HCT116 (cell line): ENCODE results near the gene ZNF438. TPM values are rescaled to one million over a fixed set of nuclear protein-coding genes. Genes with fewer than 3 reads are reported as not detected.

ENCODE experiments used
- ATAC-seq: fragments of 200-7000 bp; cut with Tn5 transposase; 2 replicates; pipeline ENCODE4 v1.9.1; 2020; ENCODE audit warnings: mild to moderate bottlenecking, moderate library complexity
- BruUV-seq: library from RNA; stranded (reverse); fragments of 400-500 nt; replicated peaks from 2 replicates; lab custom pipeline; 2021; lab: Mats Ljungman, UMichigan
- CTCF ChIA-PET: fragments of 300-600 bp; sonication (Branson Sonifier 250); formaldehyde crosslinking; loops from one replicate; lab custom pipeline; 2021; ENCODE audit warnings: antibody characterized with exemption; lab: Charles Lee
- POLR2A ChIA-PET: fragments of 300-600, 350-600 bp; sonication (Branson Sonifier 250); formaldehyde crosslinking; loops from one replicate; lab custom pipeline; 2021; ENCODE audit warnings: antibody characterized with exemption; lab: Charles Lee
- RAD21 ChIA-PET, 2 experiments: fragments of 300-600 bp; sonication (Branson Sonifier 250); formaldehyde crosslinking; loops; one replicate each; lab custom pipeline; 2023; ENCODE audit warnings: low total read pairs in 2 of 2; ENCODE audit not compliant: uncharacterized antibody in 2 of 2, unreplicated experiment in 2 of 2, low non-redundant PET in 1 of 2; lab: Charles Lee
- DNase-seq: peaks from one replicate; pipeline ENCODE4 v3.0.0-alpha.2; 2010; ENCODE audit warnings: low read depth, low spot score
- H2AFZ ChIP-seq: fragments of 200-600 bp; shearing (Covaris generic), sonication (generic); 2 replicates; pipeline ENCODE4 v1.6.1; 2017; ENCODE audit warnings: low read depth, mixed run types, mixed read lengths, antibody characterized with exemption, low read length; ENCODE audit not compliant: poor library complexity, severe bottlenecking
- H3K27ac ChIP-seq: 2 replicates; pipeline ENCODE4 v1.5.1; 2012; ENCODE audit warnings: low read depth, low read length
- H3K27me3 ChIP-seq: fragments of 200-600 bp; sonication (generic); 2 replicates; pipeline ENCODE4 v1.6.1; 2016; ENCODE audit warnings: mixed run types, low read length, mixed read lengths; ENCODE audit not compliant: insufficient read depth
- H3K36me3 ChIP-seq, 2 experiments: fragments of 200-500 bp in 1 of 2; fragments of 200-600 bp in 1 of 2; sonication (Bioruptor generic) in 1 of 2; sonication (generic) in 1 of 2; 2 replicates each; pipeline versions ENCODE4 v1.5.1 to v1.6.1; 2014 to 2016; ENCODE audit warnings: low read length in 2 of 2, inconsistent platforms in 1 of 2, mixed read lengths in 1 of 2, mixed run types in 1 of 2; ENCODE audit not compliant: insufficient read depth in 2 of 2, control insufficient read depth in 1 of 2
- H3K4me1 ChIP-seq, 2 experiments: fragments of 200-600 bp in 1 of 2; sonication (generic) in 1 of 2; 2 replicates each; pipeline versions ENCODE4 v1.5.1 to v1.6.1; 2012 to 2017; ENCODE audit warnings: low read length in 2 of 2, inconsistent platforms in 1 of 2, mild to moderate bottlenecking in 1 of 2, mixed read lengths in 1 of 2, mixed run types in 1 of 2, moderate library complexity in 1 of 2; ENCODE audit not compliant: insufficient read depth in 2 of 2, control insufficient read depth in 1 of 2
- H3K4me2 ChIP-seq: fragments of 200-600 bp; sonication (generic); 2 replicates; pipeline ENCODE4 v1.6.1; 2017; ENCODE audit warnings: mixed run types, low read length, mixed read lengths
- H3K4me3 ChIP-seq, 2 experiments: fragments of 200-600 bp in 1 of 2; sonication (generic) in 1 of 2; replicated peaks in 1 of 2; 2 replicates each; pipeline ENCODE4 v1.5.1; 2011 to 2016; ENCODE audit warnings: low read length in 2 of 2, control low read depth in 1 of 2, low read depth in 1 of 2, mild to moderate bottlenecking in 1 of 2, mixed read lengths in 1 of 2, mixed run types in 1 of 2
- H3K79me2 ChIP-seq: fragments of 200-600 bp; sonication (generic); 2 replicates; pipeline ENCODE4 v1.6.1; 2017; ENCODE audit warnings: mild to moderate bottlenecking, mixed run types, low read length, moderate library complexity, mixed read lengths; ENCODE audit not compliant: insufficient read depth
- H3K9ac ChIP-seq: fragments of 200-600 bp; sonication (generic); 2 replicates; pipeline ENCODE4 v1.6.1; 2016; ENCODE audit warnings: low read length, mixed read lengths
- H3K9me2 ChIP-seq: fragments of 200-600 bp; sonication (generic), shearing (Covaris generic); 2 replicates; pipeline ENCODE4 v1.6.1; 2017; ENCODE audit warnings: mixed run types, mild to moderate bottlenecking, moderate library complexity; ENCODE audit not compliant: insufficient read depth
- H3K9me3 ChIP-seq, 2 experiments: fragments of 200-500 bp in 1 of 2; fragments of 200-600 bp in 1 of 2; sonication (Bioruptor generic) in 1 of 2; sonication (generic) in 1 of 2; 2 replicates each; pipeline ENCODE4 v1.6.1; 2014 to 2017; ENCODE audit warnings: low read length in 2 of 2, mixed read lengths in 2 of 2, inconsistent platforms in 1 of 2, low read depth in 1 of 2, mild to moderate bottlenecking in 1 of 2, mixed run types in 1 of 2, moderate library complexity in 1 of 2; ENCODE audit not compliant: control insufficient read depth in 1 of 2, insufficient read depth in 1 of 2
- H4K20me1 ChIP-seq: fragments of 200-600 bp; sonication (generic), shearing (Covaris generic); 2 replicates; pipeline ENCODE4 v1.6.1; 2017; ENCODE audit warnings: mixed run types, mild to moderate bottlenecking, moderate library complexity; ENCODE audit not compliant: insufficient read depth
- EZH2 ChIP-seq: fragments of 200-600 bp; sonication (generic); IDR thresholded peaks from 2 replicates; pipeline ENCODE4 v1.6.1; 2017; ENCODE audit warnings: antibody characterized with exemption, mixed run types
- EZH2phosphoT487 ChIP-seq: fragments of 200-600 bp; IDR thresholded peaks from 2 replicates; pipeline ENCODE4 v1.6.1; 2018; ENCODE audit warnings: antibody characterized with exemption, borderline replicate concordance
- RAD21 ChIP-seq: IDR thresholded peaks from 2 replicates; pipeline ENCODE4 v1.6.1; 2012; ENCODE audit warnings: low read depth, mild to moderate bottlenecking
- SIN3A ChIP-seq: IDR thresholded peaks from 2 replicates; pipeline ENCODE4 v1.6.1; 2012; ENCODE audit warnings: low read depth
- SRF ChIP-seq: IDR thresholded peaks from 2 replicates; pipeline ENCODE4 v1.6.1; 2012; ENCODE audit warnings: low read depth
- TCF7L2 ChIP-seq: IDR thresholded peaks from 2 replicates; pipeline ENCODE4 v1.7.0; 2011; ENCODE audit warnings: borderline replicate concordance, inconsistent platforms; ENCODE audit not compliant: insufficient read depth, insufficient read length; ENCODE audit errors: extremely low read depth
- intact Hi-C: fragments of 100-400 bp; cut with micrococcal nuclease; formaldehyde crosslinking; loops from 2 replicates; pipeline ENCODE4 v1.10.0; 2022
- total RNA-seq: library from RNA; stranded (reverse); gene quantifications from one replicate; pipeline ENCODE4 v1.2.1, GENCODE V29; 2021; ENCODE audit not compliant: unreplicated experiment
- TF ChIP-seq, protein P1 (sequence below): IDR thresholded peaks from 2 replicates; pipeline ENCODE4 v1.6.1; 2012

The ZNF438 gene
- total RNA-seq, 1 experiment from 2014 or later = 3.3 TPM

DNA sequence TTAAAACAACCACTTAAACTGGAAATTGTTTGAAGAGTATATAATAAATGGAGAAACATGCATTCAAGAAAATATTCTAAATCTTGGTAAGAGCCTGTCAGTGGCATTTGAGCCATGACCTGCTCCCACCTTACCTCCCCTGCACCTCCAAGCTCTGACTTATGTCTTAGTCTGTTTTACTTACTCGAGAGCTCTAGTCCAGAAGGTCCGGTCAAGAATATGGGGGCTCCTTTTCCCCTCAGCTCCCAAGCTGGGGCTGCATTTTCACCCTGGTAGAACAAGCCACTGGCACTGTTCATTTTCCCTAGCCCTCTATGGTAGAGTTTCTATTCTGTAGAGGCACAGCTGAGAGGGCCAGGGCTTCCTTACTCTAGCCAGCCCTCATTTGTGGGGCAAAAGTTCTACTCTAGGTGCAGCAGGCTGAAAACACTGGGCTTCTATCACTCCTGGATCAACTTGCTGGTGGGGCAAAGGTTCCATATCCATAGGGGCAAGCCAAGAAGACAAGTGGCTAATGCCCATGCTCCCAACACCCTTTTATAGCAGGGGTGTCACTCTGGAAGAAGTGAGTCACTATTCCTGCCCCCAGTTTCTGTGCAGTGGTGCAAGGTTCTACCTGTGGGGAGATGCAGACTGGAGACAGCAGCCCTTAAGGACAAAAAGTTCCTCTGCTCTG lies 40.6 kb downstream of the ZNF438 start:
- H3K9me2 ChIP-seq = no peaks in the 10 kb centered on the region
- no peaks in the 10 kb centered on the region; a peak in 2 of 4 replicates for H3K9me3 ChIP-seq
- intact Hi-C loops = no loop called here
- TF ChIP-seq SIN3A (no peak), RAD21 (no peak), SRF (no peak), TCF7L2 (no peak)
- no peaks in the 10 kb centered on the region for H3K36me3 ChIP-seq
- H3K4me3 ChIP-seq = no peak overlapping the region
- H3K4me2 ChIP-seq = no peak overlapping the region
- no peaks in the 10 kb centered on the region for H3K27me3 ChIP-seq
- H3K27ac ChIP-seq = no peak overlapping the region
- ATAC-seq = no peak
- H3K4me1 ChIP-seq = peaks cover 0 to 1% of the 10 kb centered on the region in 2 experiments; a peak in 1 of 4 replicates
- no peak for DNase-seq
- no peaks in the 10 kb centered on the region for H4K20me1 ChIP-seq
- ChIA-PET POLR2A (no interaction called here), CTCF (no interaction called here), RAD21 (no interaction called here)
- BruUV-seq = no TSS peak
- H3K79me2 ChIP-seq = no peaks in the 10 kb centered on the region
- no peak overlapping the region for H2AFZ ChIP-seq
- H3K9ac ChIP-seq = no peak overlapping the region

DNA sequence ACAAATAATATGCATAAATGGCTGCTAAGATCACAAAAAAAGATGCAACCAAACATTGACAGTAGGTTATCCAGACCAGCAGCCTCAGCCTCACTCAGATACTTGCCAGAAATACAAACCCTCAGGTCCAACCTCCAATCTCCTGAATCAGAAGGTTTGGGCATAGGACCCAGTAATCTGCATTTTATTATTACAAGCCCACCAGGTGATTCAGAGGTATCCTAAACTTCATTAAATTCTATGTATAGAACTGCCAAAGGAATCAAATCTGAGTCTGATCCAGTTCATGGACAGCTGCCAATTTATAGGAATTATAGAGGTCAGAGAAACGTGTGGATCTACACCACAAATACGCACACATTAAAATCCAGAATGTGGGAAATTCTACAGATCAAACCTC lies 41.3 kb downstream of the ZNF438 start:
- no peaks in the 10 kb centered on the region for H4K20me1 ChIP-seq
- no peak overlapping the region for H2AFZ ChIP-seq
- no peaks in the 10 kb centered on the region for H3K36me3 ChIP-seq
- no peak overlapping the region for H3K4me3 ChIP-seq
- H3K27me3 ChIP-seq = no peaks in the 10 kb centered on the region
- H3K9me2 ChIP-seq = no peaks in the 10 kb centered on the region
- intact Hi-C loops = no loop called here
- no peak overlapping the region for H3K9ac ChIP-seq
- BruUV-seq = no TSS peak
- TF ChIP-seq RAD21 (no peak), EZH2 (no peak), EZH2phosphoT487 (no peak)
- TF ChIP-seq, protein P1, sequence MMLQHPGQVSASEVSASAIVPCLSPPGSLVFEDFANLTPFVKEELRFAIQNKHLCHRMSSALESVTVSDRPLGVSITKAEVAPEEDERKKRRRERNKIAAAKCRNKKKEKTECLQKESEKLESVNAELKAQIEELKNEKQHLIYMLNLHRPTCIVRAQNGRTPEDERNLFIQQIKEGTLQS = no peak
- no peaks in the 10 kb centered on the region for H3K79me2 ChIP-seq
- ChIA-PET POLR2A (no interaction called here), CTCF (no interaction called here), RAD21 (no interaction called here)
- H3K4me2 ChIP-seq = no peak overlapping the region
- ATAC-seq = no peak
- H3K9me3 ChIP-seq = no peaks in the 10 kb centered on the region; a peak in 2 of 4 replicates
- no peak overlapping the region for H3K27ac ChIP-seq
- DNase-seq = no peak
- H3K4me1 ChIP-seq = peaks cover 0 to 9% of the 10 kb centered on the region in 2 experiments; a peak in 2 of 4 replicates
